ENCODE data around the gene GATB. TPM values are rescaled to one million over a fixed set of nuclear protein-coding genes. Genes with fewer than 3 reads are reported as not detected.

GATB gene
- total and polyA plus RNA-seq, 2 donors (not counting 3 experiments of a cell fraction or from before 2014, with no cell fraction given): 14.4 to 17.7 TPM

GRCh38 chr4:151672996-151673395 is 87.8 kb downstream of the GATB start:
- H4K20me1 ChIP-seq (replicated peaks; ENCODE audit: control insufficient read depth, extremely low read depth, insufficient read depth, low read length): no peaks in the 10 kb centered on the region
- BruUV-seq (replicated peaks): no TSS peak
- ChIA-PET CTCF (interaction anchor here (0.9 kb wide), 1 partner anchor 14 kb away, joined by 3 read pairs; no protein-coding TSS in a partner anchor), POLR2A (no interaction called here)
- H3K9me3 ChIP-seq (replicated peaks; ENCODE audit: control insufficient read depth, insufficient read depth, low read length): no peaks in the 10 kb centered on the region
- H3K4me3 ChIP-seq (replicated peaks in 1 of 3; ENCODE audit: insufficient read depth in 1 of 3, low read depth in 1 of 3, low read length in 3 of 3): no peak overlapping the region
- H3K9me1 ChIP-seq (replicated peaks; ENCODE audit: control insufficient read depth, extremely low read depth, insufficient read depth, low read length): no peaks in the 10 kb centered on the region
- intact Hi-C loops (cut with micrococcal nuclease): no loop called here
- no peaks in the 10 kb centered on the region for H3K79me2 ChIP-seq (ENCODE audit: control insufficient read depth, insufficient read depth, low read length)
- no peaks in the 10 kb centered on the region for H3K36me3 ChIP-seq (ENCODE audit: control insufficient read depth in 2 of 2, extremely low read depth in 1 of 2, insufficient read depth in 2 of 2, low read length in 2 of 2)
- H3K4me2 ChIP-seq (ENCODE audit: insufficient read depth, low read length): no peak overlapping the region
- DNase-seq (ENCODE audit: low read depth, low spot score) (no peak), FAIRE-seq (no peak)
- H3K27ac ChIP-seq (ENCODE audit: insufficient read depth, low read depth, low read length): no peak overlapping the region
- H2AFZ ChIP-seq (ENCODE audit: low read depth, low read length): no peak overlapping the region
- no peaks in the 10 kb centered on the region for H3K27me3 ChIP-seq (ENCODE audit: control insufficient read depth in 2 of 2, insufficient read depth in 2 of 2, low read length in 2 of 2)
- TF ChIP-seq MYC (IDR thresholded peaks at IDR 0.05; ENCODE audit: low read depth, low read length) (no peak), POLR2AphosphoS5 (IDR thresholded peaks at IDR 0.05; ENCODE audit: insufficient read depth, low read depth, low read length) (no peak), CTCF (IDR thresholded peaks at IDR 0.05; ENCODE audit: extremely low read depth in 1 of 2, insufficient read depth in 1 of 2, low read depth in 1 of 2, low read length in 2 of 2) (no peak), POLR2A (IDR thresholded peaks at IDR 0.05; ENCODE audit: low read depth, low read length) (no peak), MAX (IDR thresholded peaks at IDR 0.05; ENCODE audit: insufficient read depth, insufficient read length) (no peak), JUN (IDR thresholded peaks at IDR 0.05; ENCODE audit: borderline replicate concordance, insufficient read depth, insufficient read length, low read depth) (no peak), GATA2 (IDR thresholded peaks at IDR 0.05; ENCODE audit: insufficient read depth, insufficient read length, low read depth, low read length) (no peak), EZH2 (IDR thresholded peaks at IDR 0.05; ENCODE audit: borderline replicate concordance, low read depth, low read length, severe bottlenecking) (no peak), FOS (IDR thresholded peaks at IDR 0.05; ENCODE audit: borderline replicate concordance, insufficient read depth, low read length) (no peak)
- no peak overlapping the region for H3K9ac ChIP-seq (replicated peaks; ENCODE audit: extremely low read depth, insufficient read depth, low read length)
- H3K4me1 ChIP-seq (ENCODE audit: control insufficient read depth, extremely low read depth, insufficient read depth, low read length): peaks cover 6% of the 10 kb centered on the region
- dilution Hi-C loops (cut with MboI; ENCODE audit: extremely low pct_ligation_motif_present, low sequenced_read_pairs): no loop called here
